GM12872 (cell line): Measurements from ENCODE around the gene TDO2.

ENCODE experiments used
- TF ChIP-seq, protein P1 (sequence below): IDR thresholded peaks from 3 replicates; pipeline ENCODE4 v1.5.1; 2011; ENCODE audit warnings: low read depth, mild to moderate bottlenecking, low read length, moderate library complexity; ENCODE audit not compliant: insufficient read depth

Gene TDO2

DNA sequence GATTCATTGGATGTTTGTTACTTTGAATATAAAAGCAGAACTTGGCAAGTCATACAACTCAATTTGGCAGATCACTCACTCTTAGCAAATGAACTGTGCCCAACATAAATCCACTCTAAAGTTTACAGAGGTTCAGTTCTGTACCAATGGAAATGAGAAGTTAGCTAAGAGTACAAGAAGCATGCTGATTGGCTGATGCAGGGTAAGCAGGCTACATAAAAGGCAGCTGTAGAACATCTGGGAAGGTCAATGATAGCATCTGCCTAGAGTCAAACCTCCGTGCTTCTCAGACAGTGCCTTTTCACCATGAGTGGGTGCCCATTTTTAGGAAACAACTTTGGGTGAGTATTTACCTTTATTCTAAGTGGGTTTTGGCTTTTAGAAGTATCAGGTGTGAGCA, at the start of gene TDO2:
TSS of gene TDO2 (plus strand) at position 244 of the 400 bp plus-strand sequence. CDS start at position 307, 63 bp downstream.
- TF ChIP-seq, protein P1, sequence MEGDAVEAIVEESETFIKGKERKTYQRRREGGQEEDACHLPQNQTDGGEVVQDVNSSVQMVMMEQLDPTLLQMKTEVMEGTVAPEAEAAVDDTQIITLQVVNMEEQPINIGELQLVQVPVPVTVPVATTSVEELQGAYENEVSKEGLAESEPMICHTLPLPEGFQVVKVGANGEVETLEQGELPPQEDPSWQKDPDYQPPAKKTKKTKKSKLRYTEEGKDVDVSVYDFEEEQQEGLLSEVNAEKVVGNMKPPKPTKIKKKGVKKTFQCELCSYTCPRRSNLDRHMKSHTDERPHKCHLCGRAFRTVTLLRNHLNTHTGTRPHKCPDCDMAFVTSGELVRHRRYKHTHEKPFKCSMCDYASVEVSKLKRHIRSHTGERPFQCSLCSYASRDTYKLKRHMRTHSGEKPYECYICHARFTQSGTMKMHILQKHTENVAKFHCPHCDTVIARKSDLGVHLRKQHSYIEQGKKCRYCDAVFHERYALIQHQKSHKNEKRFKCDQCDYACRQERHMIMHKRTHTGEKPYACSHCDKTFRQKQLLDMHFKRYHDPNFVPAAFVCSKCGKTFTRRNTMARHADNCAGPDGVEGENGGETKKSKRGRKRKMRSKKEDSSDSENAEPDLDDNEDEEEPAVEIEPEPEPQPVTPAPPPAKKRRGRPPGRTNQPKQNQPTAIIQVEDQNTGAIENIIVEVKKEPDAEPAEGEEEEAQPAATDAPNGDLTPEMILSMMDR: no peak

- TF ChIP-seq, protein P1: no peak
These were observed 48.8 kb upstream of the TDO2 start for GRCh38 chr4:155854582-155855226.

- TF ChIP-seq, protein P1: no peak
These were observed 47.6 kb upstream of the TDO2 start for GRCh38 chr4:155855897-155856296.

GRCh38 chr4:155866177-155866576, 37.3 kb upstream of the TDO2 start, which contains the start of gene ASIC5:
TSS of gene ASIC5 (minus strand) at chr4:155866277. CDS start at chr4:155866226, 51 bp downstream.
- TF ChIP-seq, protein P1: no peak

DNA sequence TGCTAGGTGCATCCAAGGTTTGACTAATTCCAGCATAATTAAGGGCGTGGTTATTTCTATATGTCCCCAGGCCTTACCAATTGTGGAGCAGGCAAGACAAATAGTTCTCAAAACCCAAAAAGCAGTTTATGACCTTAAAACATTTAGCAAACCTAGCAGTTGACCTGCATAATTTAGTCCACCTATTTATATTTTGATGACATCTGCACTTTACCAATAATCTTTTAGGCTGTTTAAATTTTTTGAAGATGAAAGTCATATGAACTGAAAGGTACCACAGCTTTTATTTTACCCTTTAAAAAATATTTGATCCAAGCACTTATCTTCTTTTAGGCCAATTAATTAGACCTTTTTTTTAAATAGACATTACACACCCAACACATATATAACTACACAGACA, 27.6 kb upstream of the TDO2 start:
- TF ChIP-seq, protein P1: no peak

- TF ChIP-seq, protein P1: no peak
These were observed 25.5 kb upstream of the TDO2 start for GRCh38 chr4:155877971-155878370.

GRCh38 chr4:155878611-155879010, 24.9 kb upstream of the TDO2 start:
- TF ChIP-seq, protein P1: no peak
